ENCODE data around the gene RNF212B.

DNA sequence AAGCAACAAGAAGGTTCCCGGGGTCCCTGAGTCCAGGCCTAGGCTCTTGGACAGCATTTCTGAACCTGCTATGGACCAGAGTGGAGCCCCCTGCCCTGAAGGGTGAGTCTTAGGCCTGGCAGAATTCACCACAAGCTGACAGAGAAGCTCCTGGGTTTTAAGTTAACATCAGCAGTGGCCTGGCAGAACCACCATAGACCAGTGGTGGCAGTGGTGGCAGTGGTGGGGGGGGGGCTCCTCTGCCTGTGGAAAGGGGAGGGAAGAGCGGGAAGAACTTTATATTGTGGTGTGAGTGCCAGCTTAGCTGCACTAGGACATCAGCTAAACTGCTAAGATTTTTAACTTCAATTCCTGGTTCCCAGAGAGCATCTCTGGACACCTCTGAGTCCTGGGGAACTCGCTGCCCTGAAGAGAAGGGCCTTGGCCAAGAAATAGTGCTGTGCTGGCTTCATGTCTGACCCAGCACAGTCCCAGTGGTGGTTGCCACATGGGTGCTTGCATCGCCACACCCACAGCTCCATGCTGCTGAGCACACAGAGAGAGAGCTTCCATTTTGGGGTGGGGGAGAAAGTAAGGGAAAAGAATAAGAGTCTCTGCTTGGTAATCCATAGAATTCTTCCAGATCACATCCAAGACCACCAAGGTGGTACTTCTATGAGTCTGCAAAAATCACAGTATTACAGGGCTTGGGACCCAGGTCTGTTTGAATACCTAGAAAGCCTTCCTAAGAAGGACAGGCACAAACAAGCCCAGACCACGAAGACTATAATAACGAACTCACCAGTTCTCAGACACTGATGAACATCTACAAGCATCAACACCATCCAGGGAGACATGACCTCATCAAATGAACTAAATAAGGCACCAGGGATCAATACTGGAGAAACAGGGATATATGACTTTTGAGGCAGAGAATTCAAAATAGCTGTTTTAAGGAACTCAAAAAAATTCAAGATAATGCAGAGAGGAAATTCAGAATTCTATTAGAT, 20.4 kb upstream of the RNF212B start:
- TF ChIP-seq CTCF (IDR thresholded peaks at IDR 0.05; ENCODE audit: low read length) (no peak), EZH2 (IDR thresholded peaks at IDR 0.05; ENCODE audit: borderline replicate concordance, low read length) (no peak)
